ENCODE data around the gene CCNL1.

The CCNL1 gene

GRCh38 chr3:157147099-157147803 is 12.7 kb downstream of the CCNL1 start:
- Histone ChIP-seq H3K27ac (no peak overlapping the region), H3K79me2 (no peaks in the 10 kb centered on the region), H3K4me3 (ENCODE audit: low read depth, low read length) (no peak overlapping the region), H3K27me3 (ENCODE audit: control insufficient read depth, insufficient read depth, low read length) (no peaks in the 10 kb centered on the region), H3K4me1 (peaks cover 3% of the 10 kb centered on the region), H3K9ac (no peak overlapping the region), H3K4me2 (ENCODE audit: low read length) (no peak overlapping the region), H3K36me3 (ENCODE audit: control insufficient read depth, insufficient read depth, low read length) (no peaks in the 10 kb centered on the region), H3K9me3 (ENCODE audit: control insufficient read depth, low read length) (no peaks in the 10 kb centered on the region), H2AFZ (no peak overlapping the region)
- TF ChIP-seq, protein P1, sequence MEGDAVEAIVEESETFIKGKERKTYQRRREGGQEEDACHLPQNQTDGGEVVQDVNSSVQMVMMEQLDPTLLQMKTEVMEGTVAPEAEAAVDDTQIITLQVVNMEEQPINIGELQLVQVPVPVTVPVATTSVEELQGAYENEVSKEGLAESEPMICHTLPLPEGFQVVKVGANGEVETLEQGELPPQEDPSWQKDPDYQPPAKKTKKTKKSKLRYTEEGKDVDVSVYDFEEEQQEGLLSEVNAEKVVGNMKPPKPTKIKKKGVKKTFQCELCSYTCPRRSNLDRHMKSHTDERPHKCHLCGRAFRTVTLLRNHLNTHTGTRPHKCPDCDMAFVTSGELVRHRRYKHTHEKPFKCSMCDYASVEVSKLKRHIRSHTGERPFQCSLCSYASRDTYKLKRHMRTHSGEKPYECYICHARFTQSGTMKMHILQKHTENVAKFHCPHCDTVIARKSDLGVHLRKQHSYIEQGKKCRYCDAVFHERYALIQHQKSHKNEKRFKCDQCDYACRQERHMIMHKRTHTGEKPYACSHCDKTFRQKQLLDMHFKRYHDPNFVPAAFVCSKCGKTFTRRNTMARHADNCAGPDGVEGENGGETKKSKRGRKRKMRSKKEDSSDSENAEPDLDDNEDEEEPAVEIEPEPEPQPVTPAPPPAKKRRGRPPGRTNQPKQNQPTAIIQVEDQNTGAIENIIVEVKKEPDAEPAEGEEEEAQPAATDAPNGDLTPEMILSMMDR (IDR thresholded peaks at IDR 0.05), result no peak

DNA sequence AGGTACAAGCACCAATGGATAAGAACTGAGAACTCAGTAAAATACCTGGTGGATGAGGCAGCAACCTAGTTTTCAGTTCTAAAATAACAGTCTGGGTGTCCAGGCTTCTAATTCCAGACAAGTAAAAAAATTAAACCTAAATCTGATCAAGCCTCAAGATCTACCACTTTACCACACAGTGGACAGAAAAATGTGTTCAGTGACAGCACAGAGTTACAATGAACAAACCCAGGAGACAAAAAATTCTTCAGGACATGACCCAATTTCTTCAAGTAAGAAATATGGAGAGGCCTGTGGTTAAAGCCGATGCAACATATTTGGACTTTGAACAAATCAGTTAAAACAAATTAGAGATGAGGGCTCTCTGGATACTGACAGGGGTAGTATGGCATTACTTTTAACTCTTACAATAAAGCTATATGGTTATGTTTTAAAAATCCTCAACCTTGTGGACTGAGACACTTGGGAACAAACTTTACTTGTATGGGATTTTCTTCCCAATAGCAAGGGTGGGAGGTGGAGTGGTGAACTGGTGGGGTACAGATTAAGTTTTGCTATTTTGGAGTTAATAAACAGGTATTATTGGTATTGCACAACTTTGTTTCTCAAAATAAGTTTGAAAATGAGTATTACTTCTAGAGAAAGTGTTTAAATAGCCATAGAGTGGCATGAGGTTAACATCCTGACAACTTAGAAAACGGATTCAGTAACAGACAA is 14.2 kb downstream of the CCNL1 start:
- Histone ChIP-seq H3K79me2 (no peaks in the 10 kb centered on the region), H3K9ac (no peak overlapping the region), H2AFZ (no peak overlapping the region), H3K27ac (no peak overlapping the region), H3K4me2 (ENCODE audit: low read length) (no peak overlapping the region), H3K36me3 (ENCODE audit: control insufficient read depth, insufficient read depth, low read length) (no peaks in the 10 kb centered on the region), H3K4me1 (peaks cover 3% of the 10 kb centered on the region), H3K27me3 (ENCODE audit: control insufficient read depth, insufficient read depth, low read length) (no peaks in the 10 kb centered on the region), H3K9me3 (ENCODE audit: control insufficient read depth, low read length) (no peaks in the 10 kb centered on the region), H3K4me3 (ENCODE audit: low read depth, low read length) (no peak overlapping the region)
- TF ChIP-seq, protein P1 (IDR thresholded peaks at IDR 0.05), result no peak

DNA sequence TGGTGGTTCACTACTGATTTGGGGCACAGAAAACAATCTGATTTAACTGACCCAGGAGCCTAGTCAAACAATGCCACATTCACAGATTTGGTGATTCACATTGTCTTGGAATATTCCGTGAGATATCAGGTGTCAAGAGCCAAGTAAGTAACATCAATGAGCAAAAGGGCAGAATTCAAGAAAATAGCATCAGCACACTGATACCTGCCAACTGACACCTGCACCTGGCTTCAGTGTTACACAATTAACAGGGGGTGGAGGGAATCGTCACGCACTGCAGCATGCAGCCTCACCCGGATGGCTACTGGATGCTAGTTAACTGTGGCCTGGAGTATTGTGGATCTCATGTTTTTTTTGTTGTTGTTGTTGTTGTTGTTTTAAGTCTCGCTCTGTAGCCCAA is 17.6 kb downstream of the CCNL1 start:
- H3K9ac ChIP-seq, result no peak overlapping the region
- no peaks in the 10 kb centered on the region for H3K27me3 ChIP-seq (ENCODE audit: control insufficient read depth, insufficient read depth, low read length)
- H3K4me1 ChIP-seq, result peaks cover 4% of the 10 kb centered on the region
- no peaks in the 10 kb centered on the region for H3K36me3 ChIP-seq (ENCODE audit: control insufficient read depth, insufficient read depth, low read length)
- H2AFZ ChIP-seq, result no peak overlapping the region
- no peak overlapping the region for H3K4me3 ChIP-seq (ENCODE audit: low read depth, low read length)
- peaks cover 6% of the 10 kb centered on the region for H3K79me2 ChIP-seq
- H3K27ac ChIP-seq, result no peak overlapping the region
- TF ChIP-seq, protein P1 (IDR thresholded peaks at IDR 0.05), result no peak
- H3K4me2 ChIP-seq (ENCODE audit: low read length), result no peak overlapping the region
- no peaks in the 10 kb centered on the region for H3K9me3 ChIP-seq (ENCODE audit: control insufficient read depth, low read length)

- Histone ChIP-seq H3K4me3 (ENCODE audit: low read depth, low read length) (no peak overlapping the region), H3K9me3 (ENCODE audit: control insufficient read depth, low read length) (no peaks in the 10 kb centered on the region), H3K27me3 (ENCODE audit: control insufficient read depth, insufficient read depth, low read length) (no peaks in the 10 kb centered on the region), H3K36me3 (ENCODE audit: control insufficient read depth, insufficient read depth, low read length) (no peaks in the 10 kb centered on the region), H3K79me2 (peaks cover 6% of the 10 kb centered on the region), H3K4me1 (peaks cover 26% of the 10 kb centered on the region), H3K9ac (no peak overlapping the region), H3K27ac (no peak overlapping the region), H2AFZ (no peak overlapping the region), H3K4me2 (ENCODE audit: low read length) (no peak overlapping the region)
- TF ChIP-seq, protein P1 (IDR thresholded peaks at IDR 0.05), result no peak
Observed at GRCh38 chr3:157139938-157140534, 19.9 kb downstream of the CCNL1 start.

Measured in parathyroid adenoma (tissue), 2 donors.